ENCODE data around the gene WDR86. TPM values are rescaled to one million over a fixed set of nuclear protein-coding genes. Genes with fewer than 3 reads are reported as not detected.

Gene WDR86
- total RNA-seq, 1 donor from 2014 or later: 82.9 TPM

GRCh38 chr7:151431281-151431767 lies 21.5 kb upstream of the WDR86 start:
- no peak for DNase-seq (ENCODE audit: low spot score, unreplicated experiment)
- H3K4me1 Mint-ChIP-seq (ENCODE audit: low read depth): peaks cover 24% of the 10 kb centered on the region
- H3K27ac Mint-ChIP-seq: no peak overlapping the region
- no peaks in the 10 kb centered on the region for H3K27me3 Mint-ChIP-seq
- TF ChIP-seq CTCF (IDR thresholded peaks at IDR 0.05; ENCODE audit: unreplicated experiment): no peak
- peaks cover 1% of the 10 kb centered on the region for H3K36me3 Mint-ChIP-seq (ENCODE audit: insufficient read depth)
- no peak overlapping the region for H3K4me3 Mint-ChIP-seq (ENCODE audit: low read depth)
- no peaks in the 10 kb centered on the region for H3K9me3 Mint-ChIP-seq (ENCODE audit: low read depth)

GRCh38 chr7:151430391-151431205 lies 20.8 kb upstream of the WDR86 start:
- Mint-ChIP-seq H3K27me3 (no peaks in the 10 kb centered on the region), H3K36me3 (ENCODE audit: insufficient read depth) (peaks cover 1% of the 10 kb centered on the region), H3K4me3 (ENCODE audit: low read depth) (no peak overlapping the region), H3K27ac (no peak overlapping the region), H3K9me3 (ENCODE audit: low read depth) (no peaks in the 10 kb centered on the region), H3K4me1 (ENCODE audit: low read depth) (peaks cover 24% of the 10 kb centered on the region)
- DNase-seq (ENCODE audit: low spot score, unreplicated experiment): no peak
- no peak for TF ChIP-seq CTCF (IDR thresholded peaks at IDR 0.05; ENCODE audit: unreplicated experiment)

GRCh38 chr7:151429560-151430331 lies 19.9 kb upstream of the WDR86 start:
- no peak for TF ChIP-seq CTCF (IDR thresholded peaks at IDR 0.05; ENCODE audit: unreplicated experiment)
- Mint-ChIP-seq H3K9me3 (ENCODE audit: low read depth) (no peaks in the 10 kb centered on the region), H3K27ac (peak overlapping the region; percentile 97), H3K4me1 (ENCODE audit: low read depth) (peaks cover 24% of the 10 kb centered on the region), H3K4me3 (ENCODE audit: low read depth) (no peak overlapping the region), H3K27me3 (no peaks in the 10 kb centered on the region), H3K36me3 (ENCODE audit: insufficient read depth) (peaks cover 1% of the 10 kb centered on the region)
- DNase-seq (ENCODE audit: low spot score, unreplicated experiment): no peak

GRCh38 chr7:151429237-151429559 lies 19.4 kb upstream of the WDR86 start:
- no peak for TF ChIP-seq CTCF (IDR thresholded peaks at IDR 0.05; ENCODE audit: unreplicated experiment)
- Mint-ChIP-seq H3K27me3 (no peaks in the 10 kb centered on the region), H3K36me3 (ENCODE audit: insufficient read depth) (peaks cover 1% of the 10 kb centered on the region), H3K27ac (peak overlapping the region; percentile 97), H3K4me1 (ENCODE audit: low read depth) (peaks cover 24% of the 10 kb centered on the region), H3K4me3 (ENCODE audit: low read depth) (no peak overlapping the region), H3K9me3 (ENCODE audit: low read depth) (no peaks in the 10 kb centered on the region)
- DNase-seq (ENCODE audit: low spot score, unreplicated experiment): no peak

- no peak for DNase-seq (ENCODE audit: low spot score, unreplicated experiment)
- peak overlapping the region; percentile 27 for H3K4me3 Mint-ChIP-seq (ENCODE audit: low read depth)
Observed at GRCh38 chr7:151428378-151429236, 18.8 kb upstream of the WDR86 start.

More at GRCh38 chr7:151428378-151429236, 18.8 kb upstream of the WDR86 start:
- TF ChIP-seq CTCF (IDR thresholded peaks at IDR 0.05; ENCODE audit: unreplicated experiment): no peak
- H3K27ac Mint-ChIP-seq: peak overlapping the region; percentile 97
- no peaks in the 10 kb centered on the region for H3K9me3 Mint-ChIP-seq (ENCODE audit: low read depth)
- H3K36me3 Mint-ChIP-seq (ENCODE audit: insufficient read depth): peaks cover 1% of the 10 kb centered on the region
- no peaks in the 10 kb centered on the region for H3K27me3 Mint-ChIP-seq
- H3K4me1 Mint-ChIP-seq (ENCODE audit: low read depth): peaks cover 24% of the 10 kb centered on the region
